ENCODE results near the gene ENPP6. TPM values are rescaled to one million over a fixed set of nuclear protein-coding genes. Genes with fewer than 3 reads are reported as not detected.

The ENPP6 gene
- total RNA-seq, 1 experiment from 2014 or later: not detected

DNA sequence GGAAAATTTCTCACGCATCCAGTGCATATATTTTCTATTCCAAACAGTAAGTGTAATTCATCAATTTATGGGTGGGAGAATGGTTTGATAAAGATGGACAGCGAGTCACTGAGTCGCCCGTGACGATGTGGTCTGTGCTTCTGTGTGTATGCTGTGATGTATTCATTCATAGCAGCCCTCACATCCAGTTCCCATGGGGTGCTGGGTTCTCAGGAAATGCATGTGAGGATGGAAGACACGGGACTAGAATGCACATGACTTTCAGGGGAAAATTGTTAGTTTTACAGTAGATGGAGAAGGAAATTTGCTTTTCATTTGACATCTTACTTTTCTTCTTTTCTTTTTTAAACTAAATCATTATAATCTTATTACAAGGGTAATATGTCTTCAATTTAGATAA is 159.6 kb downstream of the ENPP6 start:
- DNase-seq: no peak
- no peak overlapping the region for H3K27ac Mint-ChIP-seq (ENCODE audit: unreplicated experiment)
- H3K27me3 ChIP-seq (replicated peaks; ENCODE audit: control insufficient read depth, insufficient read depth, low read length): no peaks in the 10 kb centered on the region
- POLR2A ChIA-PET: no interaction called here
- no peak overlapping the region for H3K4me3 ChIP-seq (ENCODE audit: low read depth, low read length)
- H3K27me3 Mint-ChIP-seq (ENCODE audit: insufficient read depth, unreplicated experiment): no peaks in the 10 kb centered on the region
- H3K36me3 Mint-ChIP-seq (ENCODE audit: insufficient read depth, unreplicated experiment): no peaks in the 10 kb centered on the region
- H3K9me3 ChIP-seq: no peaks in the 10 kb centered on the region
- CTCF ChIA-PET: no interaction called here
- no peaks in the 10 kb centered on the region for H3K36me3 ChIP-seq (ENCODE audit: control insufficient read depth, insufficient read depth, low read length)
- H3K4me3 Mint-ChIP-seq (ENCODE audit: unreplicated experiment): no peak overlapping the region
- H3K9me3 Mint-ChIP-seq (ENCODE audit: unreplicated experiment): no peaks in the 10 kb centered on the region
- no peaks in the 10 kb centered on the region for H3K4me1 ChIP-seq
- BruUV-seq (replicated peaks): no TSS peak
- TF ChIP-seq, protein P1, sequence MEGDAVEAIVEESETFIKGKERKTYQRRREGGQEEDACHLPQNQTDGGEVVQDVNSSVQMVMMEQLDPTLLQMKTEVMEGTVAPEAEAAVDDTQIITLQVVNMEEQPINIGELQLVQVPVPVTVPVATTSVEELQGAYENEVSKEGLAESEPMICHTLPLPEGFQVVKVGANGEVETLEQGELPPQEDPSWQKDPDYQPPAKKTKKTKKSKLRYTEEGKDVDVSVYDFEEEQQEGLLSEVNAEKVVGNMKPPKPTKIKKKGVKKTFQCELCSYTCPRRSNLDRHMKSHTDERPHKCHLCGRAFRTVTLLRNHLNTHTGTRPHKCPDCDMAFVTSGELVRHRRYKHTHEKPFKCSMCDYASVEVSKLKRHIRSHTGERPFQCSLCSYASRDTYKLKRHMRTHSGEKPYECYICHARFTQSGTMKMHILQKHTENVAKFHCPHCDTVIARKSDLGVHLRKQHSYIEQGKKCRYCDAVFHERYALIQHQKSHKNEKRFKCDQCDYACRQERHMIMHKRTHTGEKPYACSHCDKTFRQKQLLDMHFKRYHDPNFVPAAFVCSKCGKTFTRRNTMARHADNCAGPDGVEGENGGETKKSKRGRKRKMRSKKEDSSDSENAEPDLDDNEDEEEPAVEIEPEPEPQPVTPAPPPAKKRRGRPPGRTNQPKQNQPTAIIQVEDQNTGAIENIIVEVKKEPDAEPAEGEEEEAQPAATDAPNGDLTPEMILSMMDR (IDR thresholded peaks at IDR 0.05; ENCODE audit: insufficient read depth in 1 of 2, low read depth in 1 of 2, low read length in 1 of 2, severe bottlenecking in 1 of 2, unreplicated experiment in 1 of 2): no peak
- no peaks in the 10 kb centered on the region for H3K4me1 Mint-ChIP-seq (ENCODE audit: low read depth, unreplicated experiment)
- intact Hi-C loops (cut with micrococcal nuclease; ENCODE audit: unreplicated experiment): no loop called here

DNA sequence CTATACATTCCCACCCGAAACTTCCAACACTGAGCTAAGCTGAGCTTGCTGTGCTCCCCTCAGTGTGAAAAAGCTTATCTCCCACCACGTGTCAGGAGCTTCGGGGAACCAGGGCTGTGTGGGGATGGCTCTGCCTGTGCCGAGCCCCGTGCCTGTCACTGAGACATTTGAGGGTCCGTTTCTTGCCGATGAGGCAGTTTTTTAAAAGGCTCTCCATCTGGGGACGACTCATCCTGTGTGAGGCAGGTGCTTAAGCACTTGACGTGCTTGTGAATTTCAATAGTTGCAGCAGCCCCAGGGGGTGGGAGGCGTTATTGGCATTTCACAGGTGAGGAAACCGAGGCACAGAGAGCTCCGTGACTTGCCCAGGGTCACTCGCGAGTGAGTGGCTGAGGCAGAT is 160.8 kb downstream of the ENPP6 start:
- intact Hi-C loops (cut with micrococcal nuclease; ENCODE audit: unreplicated experiment): no loop called here
- TF ChIP-seq, protein P1 (IDR thresholded peaks at IDR 0.05; ENCODE audit: insufficient read depth in 1 of 2, low read depth in 1 of 2, low read length in 1 of 2, severe bottlenecking in 1 of 2, unreplicated experiment in 1 of 2): no peak
- DNase-seq: no peak
- BruUV-seq (replicated peaks): no TSS peak
- no peaks in the 10 kb centered on the region for H3K36me3 Mint-ChIP-seq (ENCODE audit: insufficient read depth, unreplicated experiment)
- H3K4me1 Mint-ChIP-seq (ENCODE audit: low read depth, unreplicated experiment): no peaks in the 10 kb centered on the region
- no peaks in the 10 kb centered on the region for H3K4me1 ChIP-seq
- no peak overlapping the region for H3K4me3 Mint-ChIP-seq (ENCODE audit: unreplicated experiment)
- H3K27me3 ChIP-seq (replicated peaks; ENCODE audit: control insufficient read depth, insufficient read depth, low read length): no peaks in the 10 kb centered on the region
- H3K27me3 Mint-ChIP-seq (ENCODE audit: insufficient read depth, unreplicated experiment): no peaks in the 10 kb centered on the region
- no peak overlapping the region for H3K4me3 ChIP-seq (ENCODE audit: low read depth, low read length)
- ChIA-PET CTCF (no interaction called here), POLR2A (no interaction called here)
- no peaks in the 10 kb centered on the region for H3K36me3 ChIP-seq (ENCODE audit: control insufficient read depth, insufficient read depth, low read length)
- H3K9me3 ChIP-seq: no peaks in the 10 kb centered on the region
- no peak overlapping the region for H3K27ac Mint-ChIP-seq (ENCODE audit: unreplicated experiment)
- H3K9me3 Mint-ChIP-seq (ENCODE audit: unreplicated experiment): no peaks in the 10 kb centered on the region

DNA sequence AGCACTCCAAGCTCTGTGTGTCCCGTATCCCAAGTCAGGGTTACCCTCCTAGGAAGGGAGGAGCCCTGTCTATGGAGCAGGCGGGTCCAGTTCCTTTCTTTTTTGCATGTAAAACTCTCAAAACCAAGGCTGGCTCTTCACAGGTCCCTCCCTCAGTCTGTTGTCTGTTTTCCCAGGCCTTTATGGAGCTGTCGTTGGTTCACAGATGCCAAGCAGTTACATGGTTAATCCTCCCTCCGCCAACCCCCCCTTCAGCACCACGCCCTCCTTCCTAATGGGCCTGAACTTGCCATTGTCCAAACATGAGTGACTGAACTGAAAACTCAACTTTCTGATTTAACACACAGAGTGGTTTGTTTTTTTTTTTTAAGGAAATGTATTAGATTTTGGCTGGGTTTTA is 164.2 kb downstream of the ENPP6 start:
- ChIA-PET POLR2A (no interaction called here), CTCF (no interaction called here)
- Histone ChIP-seq H3K36me3 (ENCODE audit: control insufficient read depth, insufficient read depth, low read length) (no peaks in the 10 kb centered on the region), H3K4me3 (ENCODE audit: low read depth, low read length) (no peak overlapping the region), H3K27me3 (replicated peaks; ENCODE audit: control insufficient read depth, insufficient read depth, low read length) (no peaks in the 10 kb centered on the region), H3K4me1 (no peaks in the 10 kb centered on the region), H3K9me3 (no peaks in the 10 kb centered on the region)
- peaks cover 1% of the 10 kb centered on the region for H3K9me3 Mint-ChIP-seq (ENCODE audit: unreplicated experiment)
- TF ChIP-seq, protein P1 (IDR thresholded peaks at IDR 0.05; ENCODE audit: insufficient read depth in 1 of 2, low read depth in 1 of 2, low read length in 1 of 2, severe bottlenecking in 1 of 2, unreplicated experiment in 1 of 2): no peak
- intact Hi-C loops (cut with micrococcal nuclease; ENCODE audit: unreplicated experiment): no loop called here
- no peak for DNase-seq
- no peaks in the 10 kb centered on the region for H3K4me1 Mint-ChIP-seq (ENCODE audit: low read depth, unreplicated experiment)
- no peak overlapping the region for H3K27ac Mint-ChIP-seq (ENCODE audit: unreplicated experiment)
- H3K27me3 Mint-ChIP-seq (ENCODE audit: insufficient read depth, unreplicated experiment): no peaks in the 10 kb centered on the region
- BruUV-seq (replicated peaks): no TSS peak
- H3K4me3 Mint-ChIP-seq (ENCODE audit: unreplicated experiment): no peak overlapping the region
- no peaks in the 10 kb centered on the region for H3K36me3 Mint-ChIP-seq (ENCODE audit: insufficient read depth, unreplicated experiment)
